Endothelial cell of umbilical vein (primary cell): ENCODE measurements around the gene SOX5. TPM values are rescaled to one million over a fixed set of nuclear protein-coding genes. Genes with fewer than 3 reads are reported as not detected.

ENCODE experiments used
- BruUV-seq: library from RNA; stranded (reverse); fragments of 400-500 nt; replicated peaks from 2 replicates; lab custom pipeline; 2021; lab: Mats Ljungman, UMichigan
- CTCF ChIA-PET: fragments of 300-600, 350-600 bp; sonication (Branson Sonifier 250); formaldehyde crosslinking; loops from one replicate; lab custom pipeline; 2021; ENCODE audit warnings: antibody characterized with exemption, inconsistent platforms; lab: Charles Lee
- POLR2A ChIA-PET: fragments of 300-600, 350-600 bp; sonication (Branson Sonifier 250); formaldehyde crosslinking; loops from one replicate; lab custom pipeline; 2021; ENCODE audit warnings: antibody characterized with exemption, inconsistent platforms; lab: Charles Lee
- DNase-seq: peaks from one replicate; pipeline ENCODE4 v3.0.0-alpha.2; 2011; ENCODE audit warnings: low read depth, low spot score
- FAIRE-seq: peaks from 2 replicates; lab custom pipeline; 2011; peaks lifted over from hg19 to GRCh38; lab: Jason Lieb, UNC
- H2AFZ ChIP-seq: 2 replicates; pipeline ENCODE4 v1.6.0; 2012; ENCODE audit warnings: low read depth, low read length, control low read depth, inconsistent platforms
- H3K27ac ChIP-seq: 2 replicates; pipeline ENCODE4 v1.5.1; 2011; ENCODE audit warnings: low read depth, mild to moderate bottlenecking, control low read depth, low read length, moderate library complexity; ENCODE audit not compliant: insufficient read depth
- H3K27me3 ChIP-seq, 2 experiments: 2 replicates each; pipeline versions ENCODE4 v1.6.0 to v1.6.1; 2011; ENCODE audit warnings: low read length in 2 of 2, mixed read lengths in 1 of 2; ENCODE audit not compliant: control insufficient read depth in 2 of 2, insufficient read depth in 2 of 2
- H3K36me3 ChIP-seq, 2 experiments: 2 replicates in 1 of 2; 3 replicates in 1 of 2; pipeline ENCODE4 v1.5.1; 2011; ENCODE audit warnings: low read length in 2 of 2, mild to moderate bottlenecking in 1 of 2, moderate library complexity in 1 of 2; ENCODE audit not compliant: control insufficient read depth in 2 of 2, insufficient read depth in 2 of 2; ENCODE audit errors: extremely low read depth in 1 of 2
- H3K4me1 ChIP-seq: 3 replicates; pipeline ENCODE4 v1.5.1; 2011; ENCODE audit warnings: mild to moderate bottlenecking, low read length; ENCODE audit not compliant: control insufficient read depth, insufficient read depth; ENCODE audit errors: extremely low read depth
- H3K4me2 ChIP-seq: 2 replicates; pipeline ENCODE4 v1.6.1; 2011; ENCODE audit warnings: low read length, control low read depth, mixed read lengths; ENCODE audit not compliant: insufficient read depth
- H3K4me3 ChIP-seq, 3 experiments: fragments of 200-600 bp in 1 of 3; sonication (generic), shearing (Covaris generic) in 1 of 3; replicated peaks in 1 of 3; 2 replicates each; pipeline ENCODE4 v1.5.1; 2011 to 2016; ENCODE audit warnings: control low read depth in 3 of 3, low read length in 3 of 3, mild to moderate bottlenecking in 2 of 3, inconsistent platforms in 1 of 3, low read depth in 1 of 3, moderate library complexity in 1 of 3; ENCODE audit not compliant: insufficient read depth in 1 of 3
- H3K79me2 ChIP-seq: 2 replicates; pipeline ENCODE4 v1.6.0; 2012; ENCODE audit warnings: low read length, inconsistent platforms; ENCODE audit not compliant: control insufficient read depth, insufficient read depth
- H3K9ac ChIP-seq: replicated peaks from 2 replicates; pipeline ENCODE3; 2011; ENCODE audit warnings: low read length, control low read depth; ENCODE audit not compliant: insufficient read depth; ENCODE audit errors: extremely low read depth
- H3K9me1 ChIP-seq: replicated peaks from 3 replicates; pipeline ENCODE4 v1.6.0; 2011; ENCODE audit warnings: mild to moderate bottlenecking, low read length; ENCODE audit not compliant: control insufficient read depth, insufficient read depth; ENCODE audit errors: extremely low read depth
- H3K9me3 ChIP-seq: replicated peaks from 2 replicates; pipeline ENCODE4 v1.5.1; 2012; ENCODE audit warnings: low read length, inconsistent platforms; ENCODE audit not compliant: control insufficient read depth, insufficient read depth
- H4K20me1 ChIP-seq: replicated peaks from 2 replicates; pipeline ENCODE3; 2011; ENCODE audit warnings: mild to moderate bottlenecking, low read length; ENCODE audit not compliant: control insufficient read depth, insufficient read depth; ENCODE audit errors: extremely low read depth
- EZH2 ChIP-seq: IDR thresholded peaks from 2 replicates; pipeline ENCODE4 v1.6.1; 2012; ENCODE audit warnings: borderline replicate concordance, low read depth, mild to moderate bottlenecking, moderate library complexity, low read length, inconsistent platforms; ENCODE audit not compliant: severe bottlenecking
- FOS ChIP-seq: IDR thresholded peaks from 2 replicates; pipeline ENCODE4 v1.6.1; 2011; ENCODE audit warnings: mild to moderate bottlenecking, low read length, moderate library complexity, borderline replicate concordance; ENCODE audit not compliant: insufficient read depth
- GATA2 ChIP-seq: IDR thresholded peaks from 2 replicates; pipeline ENCODE4 v1.7.0; 2011; ENCODE audit warnings: low read depth, mild to moderate bottlenecking, moderate library complexity, mixed read lengths, low read length; ENCODE audit not compliant: insufficient read length, insufficient read depth
- JUN ChIP-seq: IDR thresholded peaks from 2 replicates; pipeline ENCODE4 v1.6.1; 2011; ENCODE audit warnings: borderline replicate concordance, low read depth; ENCODE audit not compliant: insufficient read length, insufficient read depth
- MAX ChIP-seq: IDR thresholded peaks from 2 replicates; pipeline ENCODE4 v1.6.1; 2011; ENCODE audit not compliant: insufficient read depth, insufficient read length
- MYC ChIP-seq: IDR thresholded peaks from one replicate; pipeline ENCODE4 v1.6.1; 2011; ENCODE audit warnings: mild to moderate bottlenecking, low read depth, low read length
- POLR2A ChIP-seq: IDR thresholded peaks from 2 replicates; pipeline ENCODE4 v1.6.1; 2012; ENCODE audit warnings: low read depth, mild to moderate bottlenecking, control low read depth, low read length
- POLR2AphosphoS5 ChIP-seq: IDR thresholded peaks from 2 replicates; pipeline ENCODE4 v1.6.1; 2012; ENCODE audit warnings: low read depth, mild to moderate bottlenecking, control low read depth, low read length, moderate library complexity; ENCODE audit not compliant: insufficient read depth
- dilution Hi-C: fragments of 300-500 bp; cut with MboI; formaldehyde crosslinking; loops from one replicate; pipeline ENCODE4 v1.15.0; 2019; ENCODE audit warnings: low sequenced_read_pairs; ENCODE audit not compliant: extremely low pct_ligation_motif_present
- intact Hi-C: fragments of 100-400 bp; cut with micrococcal nuclease; formaldehyde crosslinking; loops from one replicate; pipeline ENCODE4 v1.10.0; 2022
- polyA plus RNA-seq, 4 experiments: library from polyadenylated mRNA; depleted of rRNA in 3 of 4; stranded (reverse) in 3 of 4; unstranded in 1 of 4; fragments of >200 nt; gene quantifications; 2 replicates each; pipeline versions ENCODE4 v1.2.1 to v1.2.3, GENCODE V29; 2011 to 2012; ENCODE audit warnings: missing spikeins in 1 of 4
- total RNA-seq: library from RNA; stranded (reverse); gene quantifications from 2 replicates; pipeline ENCODE4 v1.2.3, GENCODE V29; 2021
- TF ChIP-seq, protein P1 (sequence below), 2 donors: IDR thresholded peaks; 1 replicate in 1 of 2; 2 replicates in 1 of 2; pipeline ENCODE4 v1.5.1; 2011; ENCODE audit warnings: low read length in 2 of 2, mild to moderate bottlenecking in 2 of 2, moderate library complexity in 2 of 2, control low read depth in 1 of 2, inconsistent platforms in 1 of 2, low read depth in 1 of 2; ENCODE audit not compliant: insufficient read depth in 1 of 2; ENCODE audit errors: extremely low read depth in 1 of 2

The SOX5 gene
- total and polyA plus RNA-seq, 2 donors (not counting 3 experiments of a cell fraction or from before 2014, with no cell fraction given): 0.63 to 3.5 TPM

- no TSS peak for BruUV-seq
- H3K27me3 ChIP-seq: no peaks in the 10 kb centered on the region
- H3K4me3 ChIP-seq: no peak overlapping the region
- no peak overlapping the region for H3K9ac ChIP-seq
- H3K9me1 ChIP-seq: no peaks in the 10 kb centered on the region
- H4K20me1 ChIP-seq: no peaks in the 10 kb centered on the region
- FAIRE-seq (no peak), DNase-seq (peak; percentile 72)
- peak overlapping the region; percentile 35 for H3K4me2 ChIP-seq
- intact Hi-C loops: no loop called here
- TF ChIP-seq JUN (no peak), POLR2A (no peak), MYC (no peak), POLR2AphosphoS5 (no peak), EZH2 (no peak), GATA2 (no peak), FOS (no peak), MAX (no peak)
- TF ChIP-seq, protein P1, sequence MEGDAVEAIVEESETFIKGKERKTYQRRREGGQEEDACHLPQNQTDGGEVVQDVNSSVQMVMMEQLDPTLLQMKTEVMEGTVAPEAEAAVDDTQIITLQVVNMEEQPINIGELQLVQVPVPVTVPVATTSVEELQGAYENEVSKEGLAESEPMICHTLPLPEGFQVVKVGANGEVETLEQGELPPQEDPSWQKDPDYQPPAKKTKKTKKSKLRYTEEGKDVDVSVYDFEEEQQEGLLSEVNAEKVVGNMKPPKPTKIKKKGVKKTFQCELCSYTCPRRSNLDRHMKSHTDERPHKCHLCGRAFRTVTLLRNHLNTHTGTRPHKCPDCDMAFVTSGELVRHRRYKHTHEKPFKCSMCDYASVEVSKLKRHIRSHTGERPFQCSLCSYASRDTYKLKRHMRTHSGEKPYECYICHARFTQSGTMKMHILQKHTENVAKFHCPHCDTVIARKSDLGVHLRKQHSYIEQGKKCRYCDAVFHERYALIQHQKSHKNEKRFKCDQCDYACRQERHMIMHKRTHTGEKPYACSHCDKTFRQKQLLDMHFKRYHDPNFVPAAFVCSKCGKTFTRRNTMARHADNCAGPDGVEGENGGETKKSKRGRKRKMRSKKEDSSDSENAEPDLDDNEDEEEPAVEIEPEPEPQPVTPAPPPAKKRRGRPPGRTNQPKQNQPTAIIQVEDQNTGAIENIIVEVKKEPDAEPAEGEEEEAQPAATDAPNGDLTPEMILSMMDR (IDR thresholded peaks at IDR 0.05; ENCODE audit: extremely low read depth in 1 of 2, insufficient read depth in 1 of 2, low read depth in 1 of 2, low read length in 2 of 2): no peak
- H3K9me3 ChIP-seq: no peaks in the 10 kb centered on the region
- dilution Hi-C loops: no loop called here
- CTCF ChIA-PET: no interaction called here
- peaks cover 7% of the 10 kb centered on the region for H3K4me1 ChIP-seq
- no peaks in the 10 kb centered on the region for H3K79me2 ChIP-seq
- H3K27ac ChIP-seq: no peak overlapping the region
- no peaks in the 10 kb centered on the region for H3K36me3 ChIP-seq
- POLR2A ChIA-PET: no interaction called here
- H2AFZ ChIP-seq: no peak overlapping the region
Observed at GRCh38 chr12:23887055-23887835, 62.2 kb downstream of the SOX5 start.
